GM12873 (cell line): ENCODE data around the gene SND1.

Experiments
- CTCF ChIP-seq: IDR thresholded peaks from 2 replicates; pipeline ENCODE4 v1.5.1; 2012; ENCODE audit warnings: low read depth, mild to moderate bottlenecking, moderate library complexity, low read length, control low read depth; ENCODE audit not compliant: insufficient read depth; ENCODE audit errors: missing control alignments

SND1 gene

DNA sequence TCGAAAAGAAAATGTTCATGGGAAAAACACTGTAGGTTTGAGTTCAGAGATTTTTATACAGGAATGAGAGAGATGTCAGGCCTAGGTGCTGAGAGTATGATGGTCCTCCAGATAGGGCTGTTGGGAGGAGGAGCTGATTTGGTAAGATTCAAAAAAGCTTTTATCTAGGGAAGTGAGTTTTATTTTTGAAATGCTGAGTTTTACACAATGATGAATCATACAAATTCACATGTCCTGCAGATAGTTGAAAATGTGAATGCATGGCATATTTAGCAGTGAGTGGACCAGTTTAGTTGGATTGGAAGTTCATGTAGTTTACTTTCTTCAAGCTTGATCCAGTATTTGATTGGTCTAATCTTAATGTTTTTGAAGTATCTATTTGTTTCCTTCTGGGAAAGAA is 224.4 kb downstream of the SND1 start:
- no peak for TF ChIP-seq CTCF

- no peak for TF ChIP-seq CTCF
Measured at GRCh38 chr7:127877951-127878350, 226.0 kb downstream of the SND1 start.

- TF ChIP-seq CTCF = no peak
Measured at GRCh38 chr7:127878791-127879190, 226.8 kb downstream of the SND1 start.

DNA sequence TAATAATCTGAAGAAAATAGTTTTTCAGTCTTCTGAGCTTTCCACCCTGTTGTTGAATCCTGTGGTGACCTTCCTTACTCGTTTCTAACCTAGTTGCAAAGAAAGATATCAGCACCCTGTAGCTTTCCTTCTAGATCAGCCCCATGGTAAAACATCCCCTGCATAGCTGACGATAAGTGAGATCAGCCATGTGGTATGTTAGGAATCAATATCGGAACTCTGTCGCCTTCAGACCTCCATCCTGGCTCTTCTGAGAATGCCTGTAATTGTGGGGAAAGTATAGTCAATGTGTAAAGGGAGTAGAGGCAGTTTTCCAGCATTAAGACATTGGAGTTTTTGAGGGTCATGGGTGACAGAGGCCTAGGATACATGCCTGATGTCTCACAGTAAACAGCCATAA is 227.4 kb downstream of the SND1 start:
- TF ChIP-seq CTCF = no peak

DNA sequence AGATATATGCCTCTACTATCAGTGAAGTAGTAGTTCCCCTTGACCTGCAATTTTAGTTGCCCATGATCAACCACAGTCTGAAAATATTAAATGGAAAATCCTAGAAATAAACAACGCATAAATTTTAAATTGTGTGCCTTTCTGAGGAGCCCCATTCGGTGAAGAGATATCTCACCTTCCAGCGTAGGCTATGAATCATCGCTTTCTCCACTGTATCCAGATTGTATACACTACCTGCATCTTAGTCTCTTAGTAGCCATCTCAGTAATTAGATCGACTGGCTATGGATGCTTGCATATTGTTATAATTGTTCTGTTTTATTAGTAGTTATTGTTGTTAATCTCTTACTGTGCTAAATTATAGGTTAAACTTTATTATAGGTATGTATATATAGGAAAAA is 227.9 kb downstream of the SND1 start:
- no peak for TF ChIP-seq CTCF

GRCh38 chr7:127880454-127880853 is 228.5 kb downstream of the SND1 start:
- no peak for TF ChIP-seq CTCF

DNA sequence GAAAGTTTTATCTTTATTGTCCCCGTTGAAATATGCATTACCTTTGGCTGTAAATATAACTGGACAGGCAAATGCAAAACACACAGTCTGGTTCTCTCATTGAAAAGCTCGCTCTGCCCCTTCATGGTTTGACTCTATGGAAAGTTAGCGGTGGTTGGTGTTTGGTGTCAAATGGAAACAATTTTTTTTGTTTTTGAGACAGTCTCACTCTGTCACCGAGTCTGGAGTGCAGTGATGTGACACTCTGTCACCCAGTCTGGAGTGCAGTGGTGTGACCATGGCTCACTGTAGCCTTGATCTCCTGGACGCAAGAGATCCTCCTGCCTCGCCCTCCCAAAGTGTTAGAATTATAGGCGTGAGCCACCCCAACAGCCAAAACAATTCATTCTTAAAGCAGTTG is 229.6 kb downstream of the SND1 start:
- no peak for TF ChIP-seq CTCF

GRCh38 chr7:127882313-127882920 is 230.4 kb downstream of the SND1 start:
- no peak for TF ChIP-seq CTCF
